Right renal cortex interstitium (tissue), 3 donors: ENCODE measurements around the gene KLF2. TPM values are rescaled to one million over a fixed set of nuclear protein-coding genes. Genes with fewer than 3 reads are reported as not detected.

Source experiments
- DNase-seq, 3 donors: peaks; one replicate each; pipeline ENCODE4 v3.0.0-alpha.2; 2013; ENCODE audit warnings: low read depth in 3 of 3, low spot score in 2 of 3
- polyA plus RNA-seq, 3 donors: library from polyadenylated mRNA; unstranded; fragments of 120-200 nt; gene quantifications; one replicate each; pipeline ENCODE4 v1.2.1, GENCODE V29; 2013; ENCODE audit not compliant: insufficient read length in 3 of 3

Gene KLF2
- polyA plus RNA-seq, 3 donors, result 17.5 to 22.4 (median 20.1) TPM

- no peak for DNase-seq
Measured at GRCh38 chr19:16361926-16362325, 37.3 kb downstream of the KLF2 start.

GRCh38 chr19:16363133-16363851 lies 38.7 kb downstream of the KLF2 start:
- no peak for DNase-seq

GRCh38 chr19:16363852-16364230 lies 39.2 kb downstream of the KLF2 start:
- DNase-seq, result no peak

GRCh38 chr19:16364231-16364865 lies 39.7 kb downstream of the KLF2 start:
- DNase-seq, result no peak

GRCh38 chr19:16365300-16365996 lies 40.8 kb downstream of the KLF2 start:
- no peak for DNase-seq

- no peak for DNase-seq
Measured at GRCh38 chr19:16366056-16366432, 41.4 kb downstream of the KLF2 start.

- DNase-seq, result no peak
Measured at GRCh38 chr19:16366433-16367260, 42.0 kb downstream of the KLF2 start.

GRCh38 chr19:16367261-16367683 lies 42.6 kb downstream of the KLF2 start:
- no peak for DNase-seq

GRCh38 chr19:16368385-16369305 lies 44.0 kb downstream of the KLF2 start:
- DNase-seq, result no peak

GRCh38 chr19:16369306-16369663 lies 44.7 kb downstream of the KLF2 start:
- DNase-seq, result no peak

GRCh38 chr19:16369664-16370576 lies 45.3 kb downstream of the KLF2 start:
- no peak for DNase-seq

- no peak for DNase-seq
Measured at GRCh38 chr19:16370641-16371391, 46.2 kb downstream of the KLF2 start.

- DNase-seq, result no peak
Measured at GRCh38 chr19:16371540-16371986, 46.9 kb downstream of the KLF2 start.

GRCh38 chr19:16372065-16372915 lies 47.7 kb downstream of the KLF2 start:
- no peak for DNase-seq

- DNase-seq, result no peak
Measured at GRCh38 chr19:16373079-16373478, 48.5 kb downstream of the KLF2 start.

GRCh38 chr19:16373532-16373931 lies 48.9 kb downstream of the KLF2 start:
- DNase-seq, result no peak

- no peak for DNase-seq
Measured at GRCh38 chr19:16373989-16374388, 49.4 kb downstream of the KLF2 start.
